Measurements from ENCODE around the gene WFDC2. TPM values are rescaled to one million over a fixed set of nuclear protein-coding genes. Genes with fewer than 3 reads are reported as not detected.

WFDC2 gene
- total RNA-seq, 1 donor from 2014 or later = not detected

- Mint-ChIP-seq H3K4me3 (ENCODE audit: unreplicated experiment) (no peak overlapping the region), H3K27ac (ENCODE audit: unreplicated experiment) (no peak overlapping the region), H3K27me3 (ENCODE audit: low read depth) (peaks cover 46% of the 10 kb centered on the region), H3K36me3 (ENCODE audit: low read depth) (no peaks in the 10 kb centered on the region), H3K4me1 (ENCODE audit: low read depth) (no peaks in the 10 kb centered on the region), H3K9me3 (ENCODE audit: low read depth) (no peaks in the 10 kb centered on the region)
- DNase-seq (ENCODE audit: low spot score) = no peak
- TF ChIP-seq CTCF (IDR thresholded peaks at IDR 0.05) = peak; percentile 76
Observed at GRCh38 chr20:45445805-45446562, 23.6 kb upstream of the WFDC2 start.

- no peak for DNase-seq (ENCODE audit: low spot score)
- Mint-ChIP-seq H3K27me3 (ENCODE audit: low read depth) (peaks cover 52% of the 10 kb centered on the region), H3K4me3 (ENCODE audit: unreplicated experiment) (no peak overlapping the region), H3K27ac (ENCODE audit: unreplicated experiment) (no peak overlapping the region), H3K9me3 (ENCODE audit: low read depth) (no peaks in the 10 kb centered on the region), H3K36me3 (ENCODE audit: low read depth) (no peaks in the 10 kb centered on the region), H3K4me1 (ENCODE audit: low read depth) (no peaks in the 10 kb centered on the region)
- TF ChIP-seq CTCF (IDR thresholded peaks at IDR 0.05) = no peak
Observed at GRCh38 chr20:45448270-45448669, 21.3 kb upstream of the WFDC2 start.

GRCh38 chr20:45449528-45449927 is 20.0 kb upstream of the WFDC2 start:
- H3K36me3 Mint-ChIP-seq (ENCODE audit: low read depth) = no peaks in the 10 kb centered on the region

GRCh38 chr20:45450097-45450818 is 19.3 kb upstream of the WFDC2 start:
- H3K27me3 Mint-ChIP-seq (ENCODE audit: low read depth) = peaks cover 40% of the 10 kb centered on the region
- H3K4me1 Mint-ChIP-seq (ENCODE audit: low read depth) = no peaks in the 10 kb centered on the region
- H3K36me3 Mint-ChIP-seq (ENCODE audit: low read depth) = no peaks in the 10 kb centered on the region
- H3K27ac Mint-ChIP-seq (ENCODE audit: unreplicated experiment) = no peak overlapping the region
- no peak for DNase-seq (ENCODE audit: low spot score)
- peak; percentile 81 for TF ChIP-seq CTCF (IDR thresholded peaks at IDR 0.05)
- no peak overlapping the region for H3K4me3 Mint-ChIP-seq (ENCODE audit: unreplicated experiment)
- no peaks in the 10 kb centered on the region for H3K9me3 Mint-ChIP-seq (ENCODE audit: low read depth)

More at GRCh38 chr20:45449528-45449927, 20.0 kb upstream of the WFDC2 start:
- Mint-ChIP-seq H3K27ac (ENCODE audit: unreplicated experiment) (no peak overlapping the region), H3K9me3 (ENCODE audit: low read depth) (no peaks in the 10 kb centered on the region), H3K4me1 (ENCODE audit: low read depth) (no peaks in the 10 kb centered on the region), H3K4me3 (ENCODE audit: unreplicated experiment) (no peak overlapping the region), H3K27me3 (ENCODE audit: low read depth) (peaks cover 45% of the 10 kb centered on the region)
- DNase-seq (ENCODE audit: low spot score) = no peak
- no peak for TF ChIP-seq CTCF (IDR thresholded peaks at IDR 0.05)

GRCh38 chr20:45452238-45452637 is 17.3 kb upstream of the WFDC2 start:
- Mint-ChIP-seq H3K27me3 (ENCODE audit: low read depth) (peaks cover 33% of the 10 kb centered on the region), H3K4me1 (ENCODE audit: low read depth) (no peaks in the 10 kb centered on the region), H3K36me3 (ENCODE audit: low read depth) (no peaks in the 10 kb centered on the region), H3K4me3 (ENCODE audit: unreplicated experiment) (no peak overlapping the region), H3K9me3 (ENCODE audit: low read depth) (no peaks in the 10 kb centered on the region), H3K27ac (ENCODE audit: unreplicated experiment) (no peak overlapping the region)
- no peak for TF ChIP-seq CTCF (IDR thresholded peaks at IDR 0.05)
- DNase-seq (ENCODE audit: low spot score) = no peak

All from chondrocyte (in vitro differentiated cells).